ENCODE measurements around the gene STUM.

GRCh38 chr1:226579781-226580323 lies 31.3 kb downstream of the STUM start:
- TF ChIP-seq POLR2A (IDR thresholded peaks at IDR 0.05; ENCODE audit: low read length), result no peak
- no peak for TF ChIP-seq GATA1 (IDR thresholded peaks at IDR 0.05; ENCODE audit: low read depth, low read length)

All from erythroblast (primary cell).